ENCODE data around the gene LRRFIP1. TPM values are rescaled to one million over a fixed set of nuclear protein-coding genes. Genes with fewer than 3 reads are reported as not detected.

The LRRFIP1 gene
- total RNA-seq, 4 donors from 2014 or later: 84.9 to 152 (median 120) TPM

DNA sequence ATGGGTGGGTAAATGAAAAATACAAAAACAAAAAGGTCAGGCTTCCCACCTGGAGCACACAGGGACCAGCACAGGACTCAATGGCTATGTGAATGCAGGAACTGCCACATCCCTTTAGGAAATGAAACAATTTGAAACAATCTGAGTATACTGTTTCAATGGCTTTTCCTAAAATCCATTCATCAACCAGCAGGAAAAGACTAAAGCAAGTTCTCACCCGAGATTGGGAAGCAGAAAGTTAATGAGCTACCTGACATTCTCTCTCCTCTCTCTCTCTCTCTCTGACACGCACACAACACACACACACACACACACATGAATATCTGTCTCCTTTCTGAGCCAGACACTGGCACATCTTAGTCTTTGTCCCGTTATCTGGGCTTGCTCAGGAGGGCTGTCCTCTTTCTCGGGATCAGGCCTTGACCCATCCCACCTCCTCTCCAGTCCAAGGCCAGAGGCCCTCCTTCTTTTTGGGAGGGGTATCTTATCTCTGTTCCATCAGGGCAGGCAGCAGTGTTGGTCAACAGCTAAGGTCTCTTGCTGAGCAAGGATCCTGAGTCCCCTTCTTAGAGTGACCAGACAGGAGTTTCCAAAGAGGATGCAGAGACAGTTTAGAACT is 11.6 kb upstream of the LRRFIP1 start:
- no peaks in the 10 kb centered on the region for H3K27me3 ChIP-seq
- WGBS, 2 donors: 59 to 73% methylated on average over 4 of the region's 4 CpGs

DNA sequence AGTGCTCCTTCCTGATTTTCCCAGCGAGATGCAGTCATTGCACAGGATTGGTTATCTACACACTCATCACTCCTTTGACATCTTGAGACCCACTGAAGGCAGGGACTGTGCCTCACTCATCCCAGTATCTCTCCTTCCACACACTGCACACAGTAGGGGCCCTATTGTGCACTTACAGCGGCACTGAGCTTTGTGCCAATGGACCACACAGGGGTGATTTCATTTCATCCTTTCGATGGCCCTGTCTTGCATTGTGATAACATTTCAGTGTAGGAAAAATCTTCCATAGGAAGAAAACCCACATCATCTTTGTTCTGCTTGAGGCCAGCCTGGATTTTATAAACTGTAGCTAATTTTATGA is 11.0 kb upstream of the LRRFIP1 start:
- TF ChIP-seq, protein P1, sequence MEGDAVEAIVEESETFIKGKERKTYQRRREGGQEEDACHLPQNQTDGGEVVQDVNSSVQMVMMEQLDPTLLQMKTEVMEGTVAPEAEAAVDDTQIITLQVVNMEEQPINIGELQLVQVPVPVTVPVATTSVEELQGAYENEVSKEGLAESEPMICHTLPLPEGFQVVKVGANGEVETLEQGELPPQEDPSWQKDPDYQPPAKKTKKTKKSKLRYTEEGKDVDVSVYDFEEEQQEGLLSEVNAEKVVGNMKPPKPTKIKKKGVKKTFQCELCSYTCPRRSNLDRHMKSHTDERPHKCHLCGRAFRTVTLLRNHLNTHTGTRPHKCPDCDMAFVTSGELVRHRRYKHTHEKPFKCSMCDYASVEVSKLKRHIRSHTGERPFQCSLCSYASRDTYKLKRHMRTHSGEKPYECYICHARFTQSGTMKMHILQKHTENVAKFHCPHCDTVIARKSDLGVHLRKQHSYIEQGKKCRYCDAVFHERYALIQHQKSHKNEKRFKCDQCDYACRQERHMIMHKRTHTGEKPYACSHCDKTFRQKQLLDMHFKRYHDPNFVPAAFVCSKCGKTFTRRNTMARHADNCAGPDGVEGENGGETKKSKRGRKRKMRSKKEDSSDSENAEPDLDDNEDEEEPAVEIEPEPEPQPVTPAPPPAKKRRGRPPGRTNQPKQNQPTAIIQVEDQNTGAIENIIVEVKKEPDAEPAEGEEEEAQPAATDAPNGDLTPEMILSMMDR (IDR thresholded peaks at IDR 0.05): no peak
- no peak for TF ChIP-seq POLR2A (IDR thresholded peaks at IDR 0.05)

More for the DNA sequence above, 11.6 kb upstream of the LRRFIP1 start:
- no peak for DNase-seq
- intact Hi-C loops (cut with DNase I): no loop called here
- no peaks in the 10 kb centered on the region for H3K36me3 ChIP-seq
- peak overlapping the region; percentile 41 to 86 (median 78) for H3K27ac ChIP-seq
- no peaks in the 10 kb centered on the region for H3K9me3 ChIP-seq
- no peak overlapping the region for H3K4me3 ChIP-seq
- TF ChIP-seq, protein P1 (IDR thresholded peaks at IDR 0.05): no peak
- no peak for TF ChIP-seq POLR2A (IDR thresholded peaks at IDR 0.05)
- H3K4me1 ChIP-seq: peaks cover 3 to 35% (median 17%) of the 10 kb centered on the region in 3 donors

DNA sequence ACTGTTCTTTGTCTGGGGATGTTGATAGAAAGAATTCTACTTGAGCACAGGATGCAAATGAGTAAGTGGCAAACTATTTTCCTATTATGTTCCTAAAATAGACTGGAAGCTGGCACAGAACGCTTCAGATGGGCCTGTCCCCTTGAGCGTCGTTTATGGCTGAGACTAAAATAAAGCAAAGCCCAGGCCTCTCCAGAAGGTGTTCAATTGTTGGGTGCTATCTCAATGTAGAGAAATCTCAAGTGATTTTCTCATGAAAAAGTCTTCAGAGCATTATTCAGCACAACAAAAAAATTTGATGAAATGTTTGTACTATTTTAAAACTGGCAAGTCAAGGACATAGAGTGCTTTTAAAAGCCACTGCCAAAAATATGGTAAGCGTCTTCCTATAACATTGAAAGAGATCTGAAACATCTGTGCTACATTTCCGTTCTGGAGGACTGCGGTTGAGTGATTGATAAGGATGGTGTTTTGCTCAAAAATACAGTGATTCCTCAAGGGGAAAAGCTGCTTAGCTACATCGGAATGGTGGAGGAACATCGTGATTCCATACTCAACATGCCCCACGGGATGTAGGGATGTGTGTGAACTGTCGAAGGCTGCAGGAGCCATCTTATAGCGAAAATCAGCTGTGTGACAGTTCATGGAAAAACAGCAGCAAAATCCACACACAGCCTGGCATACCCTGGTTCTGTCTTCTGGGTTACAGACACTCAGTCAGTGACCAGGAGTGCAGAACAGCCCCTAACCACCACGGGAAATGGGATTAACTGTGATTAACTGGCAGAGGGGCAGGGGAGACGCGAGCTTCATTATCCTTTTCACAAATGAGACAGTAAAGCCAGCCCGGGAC is 10.4 kb upstream of the LRRFIP1 start:
- Histone ChIP-seq H3K4me1 (peaks cover 3 to 35% (median 17%) of the 10 kb centered on the region in 3 donors), H3K36me3 (no peaks in the 10 kb centered on the region), H3K27me3 (no peaks in the 10 kb centered on the region), H3K9me3 (no peaks in the 10 kb centered on the region), H3K27ac (peak overlapping the region; percentile 41 to 86 (median 78)), H3K4me3 (no peak overlapping the region)
- 42 to 52% methylated on average over 12 of the region's 15 CpGs for WGBS, 2 donors
- TF ChIP-seq POLR2A (IDR thresholded peaks at IDR 0.05): no peak
- TF ChIP-seq, protein P1 (IDR thresholded peaks at IDR 0.05): no peak
- DNase-seq: no peak
- intact Hi-C loops (cut with DNase I): no loop called here

More for the DNA sequence above, 11.0 kb upstream of the LRRFIP1 start:
- Histone ChIP-seq H3K9me3 (no peaks in the 10 kb centered on the region), H3K27ac (peak overlapping the region; percentile 41 to 86 (median 78)), H3K36me3 (no peaks in the 10 kb centered on the region), H3K4me3 (no peak overlapping the region), H3K27me3 (no peaks in the 10 kb centered on the region), H3K4me1 (peaks cover 3 to 35% (median 17%) of the 10 kb centered on the region in 3 donors)
- no peak for DNase-seq
- 46 to 75% methylated on average over 3 of the region's 3 CpGs for WGBS, 2 donors
- intact Hi-C loops (cut with DNase I): no loop called here

DNA sequence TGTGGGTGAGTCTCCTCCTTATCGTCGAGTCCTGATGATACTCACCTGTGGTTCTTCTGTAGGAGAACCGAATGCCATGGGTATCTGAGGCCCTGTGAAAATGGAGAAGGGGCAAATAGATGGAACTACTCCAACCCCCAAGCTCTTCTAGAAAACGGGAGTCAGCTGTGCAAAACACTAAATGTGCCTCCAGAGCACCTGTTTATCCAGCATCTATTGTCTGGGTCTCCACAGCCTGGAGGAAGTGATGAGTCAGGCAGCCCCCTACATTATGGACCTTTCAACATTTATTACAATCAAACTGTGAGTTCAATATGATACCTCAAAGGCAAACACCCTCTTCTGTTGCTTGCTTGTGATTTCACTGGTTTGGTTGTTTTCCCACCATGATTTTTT is 9.8 kb upstream of the LRRFIP1 start:
- H3K27me3 ChIP-seq: no peaks in the 10 kb centered on the region
- H3K4me3 ChIP-seq: no peak overlapping the region
- peaks cover 3 to 35% (median 17%) of the 10 kb centered on the region in 3 donors for H3K4me1 ChIP-seq
- H3K9me3 ChIP-seq: no peaks in the 10 kb centered on the region
- no peak for DNase-seq
- intact Hi-C loops (cut with DNase I): no loop called here
- no peaks in the 10 kb centered on the region for H3K36me3 ChIP-seq
- peak overlapping the region; percentile 41 to 86 (median 78) for H3K27ac ChIP-seq
- WGBS, 2 donors: 30 to 72% methylated on average over 2 to 4 of the region's 4 CpGs
- TF ChIP-seq, protein P1 (IDR thresholded peaks at IDR 0.05): no peak
- no peak for TF ChIP-seq POLR2A (IDR thresholded peaks at IDR 0.05)

DNA sequence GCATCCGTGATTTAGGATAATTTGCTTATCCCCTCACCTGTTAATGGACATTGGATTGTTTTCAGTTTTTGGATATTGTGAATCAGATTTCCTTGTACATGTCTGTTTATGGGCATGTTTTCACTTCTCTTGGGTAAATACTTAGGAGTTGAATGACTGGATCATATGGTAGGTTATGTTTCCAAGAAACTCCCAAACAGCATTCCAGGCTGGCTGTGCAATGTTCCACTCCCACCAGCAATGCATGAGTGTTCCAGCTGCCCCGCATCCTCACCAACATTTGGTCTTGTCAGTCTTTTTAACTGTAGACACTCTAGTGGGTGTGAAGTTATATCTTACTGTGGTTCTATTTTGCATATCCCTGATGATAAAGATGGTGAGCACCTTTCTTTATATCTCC is 8.9 kb upstream of the LRRFIP1 start:
- H3K4me1 ChIP-seq: peaks cover 3 to 35% (median 17%) of the 10 kb centered on the region in 3 donors
- TF ChIP-seq POLR2A (IDR thresholded peaks at IDR 0.05): no peak
- TF ChIP-seq, protein P1 (IDR thresholded peaks at IDR 0.05): no peak
- no peaks in the 10 kb centered on the region for H3K36me3 ChIP-seq
- H3K27ac ChIP-seq: no peak overlapping the region
- no peak overlapping the region for H3K4me3 ChIP-seq
- DNase-seq: no peak
- H3K9me3 ChIP-seq: no peaks in the 10 kb centered on the region
- 59 to 64% methylated on average over 2 of the region's 2 CpGs for whole genome bisulfite sequencing, 2 donors
- intact Hi-C loops (cut with DNase I): no loop called here
- no peaks in the 10 kb centered on the region for H3K27me3 ChIP-seq

Data from esophagus squamous epithelium (tissue), 5 donors.